ENCODE data around the gene MASP2.
"Not testable (repeated sequence)": the region's sequence is repeated elsewhere in the genome, so short reads cannot be mapped to it uniquely, and the experiment has no call there.

Gene MASP2

GRCh38 chr1:10990828-10991227 lies 56.2 kb downstream of the MASP2 start:
- no peak for DNase-seq (ENCODE audit: low spot score)

GRCh38 chr1:10989920-10990516 lies 57.0 kb downstream of the MASP2 start:
- DNase-seq (ENCODE audit: low spot score) = not testable (repeated sequence)

GRCh38 chr1:10989095-10989494 lies 57.9 kb downstream of the MASP2 start:
- no peak for DNase-seq (ENCODE audit: low spot score)

GRCh38 chr1:10987840-10988417 lies 59.1 kb downstream of the MASP2 start:
- DNase-seq (ENCODE audit: low spot score) = no peak

- no peak for DNase-seq (ENCODE audit: low spot score)
Observed at GRCh38 chr1:10986525-10986890, 60.5 kb downstream of the MASP2 start.

GRCh38 chr1:10980841-10981727 lies 66.0 kb downstream of the MASP2 start:
- DNase-seq (ENCODE audit: low spot score) = no peak

- peak; percentile 85 for DNase-seq (ENCODE audit: low spot score)
Observed at GRCh38 chr1:10980094-10980577, 66.9 kb downstream of the MASP2 start.

GRCh38 chr1:10979483-10979920 lies 67.5 kb downstream of the MASP2 start:
- DNase-seq (ENCODE audit: low spot score) = no peak

GRCh38 chr1:10978719-10979118 lies 68.3 kb downstream of the MASP2 start:
- no peak for DNase-seq (ENCODE audit: low spot score)
